Osteoblast (primary cell): Measurements from ENCODE around the gene PALM. TPM values are rescaled to one million over a fixed set of nuclear protein-coding genes. Genes with fewer than 3 reads are reported as not detected.

Source experiments
- DNase-seq: peaks from one replicate; pipeline ENCODE4 v3.0.0; 2011; ENCODE audit warnings: low spot score, mixed read lengths; ENCODE audit not compliant: insufficient read length; ENCODE audit errors: missing footprints
- H2AFZ ChIP-seq: 2 replicates; pipeline ENCODE4 v1.6.0; 2011; ENCODE audit warnings: mild to moderate bottlenecking, low read length
- H3K27ac ChIP-seq: 2 replicates; pipeline ENCODE4 v1.5.1; 2011; ENCODE audit warnings: mild to moderate bottlenecking, low read depth, low read length, moderate library complexity
- H3K27me3 ChIP-seq: 2 replicates; pipeline ENCODE4 v1.6.0; 2012; ENCODE audit warnings: mild to moderate bottlenecking, control low read depth, inconsistent platforms, low read length, moderate library complexity; ENCODE audit not compliant: insufficient read depth
- H3K36me3 ChIP-seq: 2 replicates; pipeline ENCODE4 v1.5.1; 2011; ENCODE audit warnings: mild to moderate bottlenecking, low read length, control low read depth, moderate library complexity; ENCODE audit not compliant: insufficient read depth
- H3K4me1 ChIP-seq: 2 replicates; pipeline ENCODE4 v1.5.1; 2011; ENCODE audit warnings: mild to moderate bottlenecking, low read length, control low read depth, moderate library complexity; ENCODE audit not compliant: insufficient read depth
- H3K4me2 ChIP-seq: 2 replicates; pipeline ENCODE4 v1.6.0; 2011; ENCODE audit warnings: mild to moderate bottlenecking, low read length; ENCODE audit not compliant: insufficient read depth
- H3K4me3 ChIP-seq: fragments of 200-600 bp; sonication (generic); 3 replicates; pipeline ENCODE4 v1.5.1; 2012; ENCODE audit warnings: mild to moderate bottlenecking, low read length, inconsistent platforms; ENCODE audit not compliant: insufficient read depth
- H3K79me2 ChIP-seq: 2 replicates; pipeline ENCODE4 v1.6.0; 2012; ENCODE audit warnings: mild to moderate bottlenecking, low read length, control low read depth, inconsistent platforms; ENCODE audit not compliant: insufficient read depth
- H3K9me3 ChIP-seq: 2 replicates; pipeline ENCODE4 v1.5.1; 2011; ENCODE audit warnings: low read depth, low read length, control low read depth
- H4K20me1 ChIP-seq: 2 replicates; pipeline ENCODE4 v1.6.0; 2012; ENCODE audit warnings: mild to moderate bottlenecking, low read length, control low read depth; ENCODE audit not compliant: insufficient read depth
- CTCF ChIP-seq: IDR thresholded peaks from 2 replicates; pipeline ENCODE4 v1.5.1; 2011; ENCODE audit warnings: mild to moderate bottlenecking, low read depth, low read length, moderate library complexity; ENCODE audit errors: extremely low read depth
- total RNA-seq: library from RNA; depleted of rRNA; stranded (reverse); fragments of >200 nt; gene quantifications from 2 replicates; pipeline ENCODE4 v1.2.3, GENCODE V29; 2012

Gene PALM
- total RNA-seq, 1 donor: 10.5 TPM

GRCh38 chr19:710767-711166, 2.0 kb downstream of the PALM start:
- Histone ChIP-seq H3K79me2 (no peaks in the 10 kb centered on the region), H3K27ac (no peak overlapping the region), H3K36me3 (no peaks in the 10 kb centered on the region), H4K20me1 (no peaks in the 10 kb centered on the region), H3K4me1 (no peaks in the 10 kb centered on the region), H3K27me3 (peaks cover 27% of the 10 kb centered on the region), H3K4me2 (no peak overlapping the region), H3K4me3 (no peak overlapping the region), H2AFZ (no peak overlapping the region), H3K9me3 (peaks cover 3% of the 10 kb centered on the region)
- DNase-seq: peak; percentile 59
- TF ChIP-seq CTCF: no peak

DNA sequence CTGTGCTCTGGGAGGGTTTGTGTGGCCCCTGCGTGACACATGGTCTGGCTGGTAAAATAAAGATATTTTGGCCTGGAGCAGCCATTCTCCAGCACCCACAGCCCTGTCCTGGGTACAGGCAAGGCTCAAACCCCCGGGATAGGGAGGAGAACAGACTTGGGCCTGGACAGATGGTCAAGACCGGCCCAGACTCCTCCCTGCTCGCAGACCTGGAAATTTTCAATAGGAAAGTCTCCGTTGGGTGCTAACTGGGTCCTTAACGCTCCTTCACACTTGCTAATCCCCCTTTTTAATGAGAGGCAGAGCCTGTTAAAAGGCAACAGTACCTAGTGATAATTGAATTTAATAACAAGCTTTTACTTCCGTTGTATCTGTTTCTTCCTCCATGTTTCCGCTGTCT, 2.5 kb downstream of the PALM start:
- Histone ChIP-seq H3K9me3 (peaks cover 3% of the 10 kb centered on the region), H3K4me2 (no peak overlapping the region), H3K4me1 (no peaks in the 10 kb centered on the region), H3K27me3 (peaks cover 27% of the 10 kb centered on the region), H3K27ac (no peak overlapping the region), H2AFZ (no peak overlapping the region), H3K36me3 (no peaks in the 10 kb centered on the region), H3K79me2 (no peaks in the 10 kb centered on the region), H4K20me1 (no peaks in the 10 kb centered on the region), H3K4me3 (no peak overlapping the region)
- TF ChIP-seq CTCF: no peak
- DNase-seq: peak; percentile 37

GRCh38 chr19:715347-715746, 6.6 kb downstream of the PALM start:
- H3K27me3 ChIP-seq: peaks cover 11% of the 10 kb centered on the region
- H3K79me2 ChIP-seq: no peaks in the 10 kb centered on the region
- no peak for TF ChIP-seq CTCF
- H3K9me3 ChIP-seq: no peaks in the 10 kb centered on the region
- no peaks in the 10 kb centered on the region for H4K20me1 ChIP-seq
- H3K4me3 ChIP-seq: no peak overlapping the region
- no peak overlapping the region for H2AFZ ChIP-seq
- no peak overlapping the region for H3K4me2 ChIP-seq
- no peak overlapping the region for H3K27ac ChIP-seq
- H3K4me1 ChIP-seq: no peaks in the 10 kb centered on the region
- no peaks in the 10 kb centered on the region for H3K36me3 ChIP-seq
- DNase-seq: peak; percentile 38

GRCh38 chr19:718251-718951, 9.7 kb downstream of the PALM start:
- Histone ChIP-seq H3K4me1 (no peaks in the 10 kb centered on the region), H3K36me3 (no peaks in the 10 kb centered on the region), H4K20me1 (no peaks in the 10 kb centered on the region), H3K27me3 (no peaks in the 10 kb centered on the region), H3K9me3 (no peaks in the 10 kb centered on the region), H3K27ac (no peak overlapping the region), H2AFZ (no peak overlapping the region), H3K79me2 (no peaks in the 10 kb centered on the region), H3K4me3 (no peak overlapping the region), H3K4me2 (no peak overlapping the region)
- peak; percentile 79 for DNase-seq
- no peak for TF ChIP-seq CTCF
